ENCODE measurements around the gene GRIFIN.

DNA sequence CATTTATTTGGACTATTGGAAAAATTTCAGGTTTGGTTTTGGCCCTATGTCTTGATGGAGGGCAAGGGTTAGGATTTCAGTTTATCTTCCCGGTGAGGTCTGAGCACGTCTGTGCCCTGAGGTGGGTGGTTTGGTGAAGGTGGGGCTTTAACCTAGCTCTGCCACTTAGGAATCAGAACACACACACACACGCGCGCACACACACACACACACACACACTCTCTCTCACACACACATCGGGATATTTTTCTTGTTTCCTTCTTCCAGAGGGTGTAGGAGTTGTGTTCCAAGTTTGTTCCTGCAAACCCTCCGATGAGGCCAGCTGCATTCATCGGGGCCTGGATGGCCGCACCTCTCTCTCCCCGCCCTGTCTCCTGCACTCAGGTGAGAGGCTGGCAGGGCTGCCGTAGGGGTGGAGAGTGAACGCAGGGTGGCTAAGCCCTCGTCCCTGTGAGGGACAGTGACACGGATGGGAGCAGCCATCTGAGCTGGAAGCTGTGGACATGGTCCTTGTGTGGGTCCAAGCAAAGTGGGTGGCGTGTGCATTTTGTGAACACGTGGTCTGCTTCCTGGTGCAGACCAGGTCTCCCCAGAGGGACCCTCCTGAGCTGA lies 38.6 kb downstream of the GRIFIN start:
- TF ChIP-seq ZBTB11 (tag by site-specific recombination; conservative IDR thresholded peaks at IDR 0.05; ENCODE audit: low read depth) (no peak), TSHZ1 (tag by site-specific recombination; IDR thresholded peaks at IDR 0.05; ENCODE audit: borderline replicate concordance) (no peak), CTCF (tag by site-specific recombination; IDR thresholded peaks at IDR 0.05) (no peak)
- TF ChIP-seq, protein P1, sequence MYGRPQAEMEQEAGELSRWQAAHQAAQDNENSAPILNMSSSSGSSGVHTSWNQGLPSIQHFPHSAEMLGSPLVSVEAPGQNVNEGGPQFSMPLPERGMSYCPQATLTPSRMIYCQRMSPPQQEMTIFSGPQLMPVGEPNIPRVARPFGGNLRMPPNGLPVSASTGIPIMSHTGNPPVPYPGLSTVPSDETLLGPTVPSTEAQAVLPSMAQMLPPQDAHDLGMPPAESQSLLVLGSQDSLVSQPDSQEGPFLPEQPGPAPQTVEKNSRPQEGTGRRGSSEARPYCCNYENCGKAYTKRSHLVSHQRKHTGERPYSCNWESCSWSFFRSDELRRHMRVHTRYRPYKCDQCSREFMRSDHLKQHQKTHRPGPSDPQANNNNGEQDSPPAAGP (tag by site-specific recombination; IDR thresholded peaks at IDR 0.05) = no peak

Measured in HEK293 (cell line).